ENCODE data around the gene PRKD2. TPM values are rescaled to one million over a fixed set of nuclear protein-coding genes. Genes with fewer than 3 reads are reported as not detected.

Gene PRKD2
- total and polyA plus RNA-seq, 11 donors: 8.4 to 32.8 (median 12.1) TPM

GRCh38 chr19:46634656-46635218, 82.2 kb downstream of the PRKD2 start:
- intact Hi-C loops (cut with DNase I): no loop called here
- ATAC-seq (no peak), DNase-seq (no peak)
- H3K36me3 ChIP-seq: no peaks in the 10 kb centered on the region
- TF ChIP-seq CTCF (IDR thresholded peaks at IDR 0.05) (no peak), POLR2A (IDR thresholded peaks at IDR 0.05) (no peak)
- peak overlapping the region in 1 of 12 donors; percentile 1 for H3K27ac ChIP-seq
- H3K27me3 ChIP-seq: peaks cover 0 to 35% (median 3%) of the 10 kb centered on the region in 9 donors
- WGBS, 4 donors: 7 to 14% (median 10%) methylated on average over 23 of the region's 23 CpGs
- no peaks in the 10 kb centered on the region for H3K9me3 ChIP-seq
- peaks cover 0 to 52% (median 27%) of the 10 kb centered on the region in 12 donors for H3K4me1 ChIP-seq
- peak overlapping the region in 7 of 12 donors; percentile 5 to 47 (median 20) for H3K4me3 ChIP-seq

- peak; percentile 41 to 71 (median 58) for ATAC-seq
- intact Hi-C loops (cut with DNase I): no loop called here
- Histone ChIP-seq H3K36me3 (no peaks in the 10 kb centered on the region), H3K4me1 (peaks cover 0 to 51% (median 23%) of the 10 kb centered on the region in 12 donors), H3K9me3 (no peaks in the 10 kb centered on the region), H3K27me3 (peaks cover 0 to 29% (median 3%) of the 10 kb centered on the region in 9 donors), H3K27ac (no peak overlapping the region), H3K4me3 (peak overlapping the region in 11 of 12 donors; percentile 9 to 50 (median 43))
- 5 to 18% (median 9%) methylated on average over 31 to 38 of the region's 38 CpGs for WGBS, 4 donors
- TF ChIP-seq POLR2A (IDR thresholded peaks at IDR 0.05) (no peak), CTCF (IDR thresholded peaks at IDR 0.05) (no peak)
- DNase-seq: peak; percentile 67 to 92 (median 73)
Measured at GRCh38 chr19:46634045-46634655, 82.8 kb downstream of the PRKD2 start.

- H3K4me1 ChIP-seq: peaks cover 0 to 41% (median 17%) of the 10 kb centered on the region in 12 donors
- intact Hi-C loops (cut with DNase I): no loop called here
- 89 to 96% (median 94%) methylated on average over 3 of the region's 3 CpGs for WGBS, 4 donors
Measured at GRCh38 chr19:46633130-46633529, 83.8 kb downstream of the PRKD2 start.

More at GRCh38 chr19:46633130-46633529, 83.8 kb downstream of the PRKD2 start:
- TF ChIP-seq CTCF (IDR thresholded peaks at IDR 0.05) (no peak), POLR2A (IDR thresholded peaks at IDR 0.05) (no peak)
- DNase-seq (no peak), ATAC-seq (no peak)
- no peak overlapping the region for H3K4me3 ChIP-seq
- H3K27me3 ChIP-seq: peaks cover 0 to 27% (median 3%) of the 10 kb centered on the region in 9 donors
- no peaks in the 10 kb centered on the region for H3K9me3 ChIP-seq
- no peaks in the 10 kb centered on the region for H3K36me3 ChIP-seq
- H3K27ac ChIP-seq: no peak overlapping the region

All from heart left ventricle (tissue), 16 donors.